Heart right ventricle (tissue), 16 donors: Measurements from ENCODE around the gene ETV2. TPM values are rescaled to one million over a fixed set of nuclear protein-coding genes. Genes with fewer than 3 reads are reported as not detected.

Source experiments
- ATAC-seq, 8 donors: fragments of 200-7000 bp; cut with Tn5 transposase; one replicate each; pipeline ENCODE4 v1.9.1; 2020; ENCODE audit warnings: mild to moderate bottlenecking in 8 of 8, moderate library complexity in 8 of 8, moderate number of reproducible peaks in 1 of 8
- DNase-seq, 2 donors: peaks; one replicate each; pipeline ENCODE4 v3.0.0-alpha.2; 2020
- H3K27ac ChIP-seq, 10 donors: fragments of 200-600 bp; sonication (generic) in 2 of 10; one replicate each; pipeline versions ENCODE4 v1.5.0 to v1.8.0; 2020 to 2022; ENCODE audit warnings: mild to moderate bottlenecking in 3 of 10
- H3K27me3 ChIP-seq, 7 donors: fragments of 200-600 bp; one replicate each; pipeline ENCODE4 v1.8.0; 2021 to 2022; ENCODE audit warnings: mild to moderate bottlenecking in 2 of 7
- H3K36me3 ChIP-seq, 9 donors: fragments of 200-600 bp; sonication (generic) in 1 of 9; one replicate each; pipeline versions ENCODE4 v1.5.0 to v1.8.0; 2020 to 2022; ENCODE audit warnings: mild to moderate bottlenecking in 2 of 9
- H3K4me1 ChIP-seq, 9 donors: fragments of 200-600 bp; sonication (generic) in 1 of 9; one replicate each; pipeline versions ENCODE4 v1.5.0 to v1.8.0; 2020 to 2022; ENCODE audit warnings: mild to moderate bottlenecking in 4 of 9
- H3K4me3 ChIP-seq, 10 donors: fragments of 200-600 bp; sonication (generic) in 2 of 10; one replicate each; pipeline versions ENCODE4 v1.5.0 to v1.8.0; 2020 to 2022; ENCODE audit warnings: mild to moderate bottlenecking in 7 of 10, moderate library complexity in 2 of 10
- H3K9me3 ChIP-seq, 11 donors: fragments of 200-600 bp in 10 of 11; sonication (generic) in 2 of 11; one replicate each; pipeline versions ENCODE4 v1.5.0 to v1.8.0; 2013 to 2022; ENCODE audit warnings: mild to moderate bottlenecking in 2 of 11, control low read depth in 1 of 11, moderate library complexity in 1 of 11
- CTCF ChIP-seq, 9 donors: fragments of 200-600 bp; sonication (generic) in 2 of 9; IDR thresholded peaks; one replicate each; pipeline versions ENCODE4 v1.5.0 to v1.8.0; 2021 to 2022; ENCODE audit warnings: antibody characterized with exemption in 9 of 9, mild to moderate bottlenecking in 5 of 9, moderate library complexity in 1 of 9
- WGBS, 2 donors: extraction: QIAGEN DNeasy Blood & Tissue Kit; methylation state at CpG; one replicate each; pipeline ENCODE4 v1.1.7; 2013; ENCODE audit warnings: inconsistent platforms in 1 of 2; 5-methylcytosine and 5-hydroxymethylcytosine counted together
- intact Hi-C, 10 donors: fragments of 100-400 bp; cut with DNase I; formaldehyde crosslinking; loops; one replicate each; pipeline versions ENCODE4 v1.11.1 to v1.14.2; 2022
- polyA plus RNA-seq, 2 donors: library from polyadenylated mRNA; stranded (reverse); fragments of 200-250 nt; gene quantifications; one replicate each; pipeline ENCODE4 v1.2.3, GENCODE V29; 2013
- total RNA-seq, 10 donors: library from RNA; stranded (reverse); fragmentation: NEBNext Ultra II Directional in 3 of 10; extraction: Animal tissue kit (Norgen Biotek cat#: 25700) in 3 of 10; gene quantifications; one replicate each; pipeline versions ENCODE4 v1.2.1 to v1.2.4, GENCODE V29; 2021 to 2023
- donor health status: Arrhythmogenic right ventricular cardiomyopathy.
- donor health status: ischemic (EF 13 %, LVEDD 7.1; RV severe dilation, severe dysfunction).
- donor health status: healthy with polysubstance abuse.
- donor health status: DM: no; HTN: yes; CAD: no.
- donor health status: DM: no; HTN: no; CAD: no.
- donor health status: ischemic (EF 25% LVEDD 6.9; RV normal size, moderate dysfunction).
- donor health status: ischemic (EF 25% LVEDD 5.7; RV mildly dilated, moderate dysfunction).
- donor health status: healthy.
- donor health status: DM: yes; HTN: yes; CAD: no.
- donor health status: Ischemic cardiomyopathy.
- donor health status: ischemic (EF 35%, LVEDD 5.7; RV mildly dilated, moderate dysfunction).
- donor health status: nonischemic (EF 11% LVEDD 7.7; RV severe dilation, severe dysfunction).
- donor health status: DM: yes; HTN: yes; CAD: no.
- donor health status: PGD.
- donor health status: ischemic (EF 29% LVEDD 5.4; RV normal size, mild dysfunction).
- donor health status: nonischemic (EF 23%, LVEDD 6.1; RV moderate dilation, normal function).

ETV2 gene
- total and polyA plus RNA-seq, 12 donors: 0.26 to 1.5 (median 0.41) TPM; not detected in 6

GRCh38 chr19:35669974-35670373, 28.4 kb downstream of the ETV2 start:
- H3K27me3 ChIP-seq: peaks cover 0 to 44% (median 36%) of the 10 kb centered on the region in 7 donors
- no peak overlapping the region for H3K4me3 ChIP-seq
- DNase-seq: no peak
- no peak overlapping the region for H3K27ac ChIP-seq
- ATAC-seq: no peak
- no peak for TF ChIP-seq CTCF (IDR thresholded peaks at IDR 0.05)
- intact Hi-C loops: no loop called here
- H3K36me3 ChIP-seq: peaks cover 0 to 11% (median 0%) of the 10 kb centered on the region in 9 donors
- 62 to 66% methylated on average over 4 of the region's 4 CpGs for WGBS, 2 donors
- H3K9me3 ChIP-seq: no peaks in the 10 kb centered on the region
- peaks cover 0 to 9% (median 0%) of the 10 kb centered on the region in 9 donors for H3K4me1 ChIP-seq

GRCh38 chr19:35670686-35671085, 29.1 kb downstream of the ETV2 start:
- ATAC-seq (no peak), DNase-seq (no peak)
- intact Hi-C loops: no loop called here
- peaks cover 0 to 4% (median 0%) of the 10 kb centered on the region in 9 donors for H3K36me3 ChIP-seq
- no peak overlapping the region for H3K27ac ChIP-seq
- TF ChIP-seq CTCF (IDR thresholded peaks at IDR 0.05): no peak
- H3K4me3 ChIP-seq: no peak overlapping the region
- H3K27me3 ChIP-seq: peaks cover 0 to 51% (median 38%) of the 10 kb centered on the region in 7 donors
- H3K9me3 ChIP-seq: no peaks in the 10 kb centered on the region
- WGBS, 2 donors: 85 to 90% methylated on average over 1 of the region's 1 CpG
- peaks cover 0 to 9% (median 0%) of the 10 kb centered on the region in 9 donors for H3K4me1 ChIP-seq

GRCh38 chr19:35671818-35672217, 30.3 kb downstream of the ETV2 start:
- intact Hi-C loops: no loop called here
- Histone ChIP-seq H3K36me3 (no peaks in the 10 kb centered on the region), H3K27me3 (peaks cover 0 to 57% (median 45%) of the 10 kb centered on the region in 7 donors)

DNA sequence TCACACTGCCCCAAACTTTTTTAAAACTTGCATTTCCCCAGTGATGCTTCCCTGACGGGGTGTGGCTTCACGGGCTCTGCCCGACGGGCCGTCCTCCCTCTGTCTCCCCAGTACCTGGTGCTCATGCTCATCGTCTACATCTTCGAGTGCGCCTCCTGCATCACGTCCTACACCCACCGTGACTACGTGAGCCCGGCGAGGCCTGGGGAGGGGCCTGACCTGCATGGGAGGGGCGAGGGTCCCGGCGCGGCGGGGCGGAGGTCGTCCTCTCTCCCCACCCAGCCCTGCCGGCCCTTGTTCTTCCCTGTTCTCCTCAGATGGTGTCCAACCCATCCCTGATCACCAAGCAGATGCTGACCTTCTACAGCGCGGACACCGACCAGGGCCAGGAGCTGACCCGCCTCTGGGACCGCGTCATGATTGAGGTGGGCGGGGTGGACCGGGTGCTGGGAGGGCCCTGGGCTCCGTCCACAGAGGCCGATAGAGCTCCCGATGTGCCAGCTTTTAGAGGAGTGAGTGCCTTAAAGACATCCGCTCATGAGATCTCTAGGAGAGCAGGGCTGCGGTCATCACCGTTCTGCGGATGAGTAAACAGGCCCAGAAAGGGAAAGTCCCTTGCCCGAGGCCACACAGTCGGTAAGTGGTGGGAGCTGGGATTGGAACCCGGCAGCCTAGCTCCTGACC, 31.7 kb downstream of the ETV2 start:
- peaks cover 0 to 62% (median 55%) of the 10 kb centered on the region in 7 donors for H3K27me3 ChIP-seq
- peak in 4 of 8 donors; percentile 38 to 76 (median 64) for ATAC-seq
- no peak for TF ChIP-seq CTCF (IDR thresholded peaks at IDR 0.05)
- no peaks in the 10 kb centered on the region for H3K36me3 ChIP-seq
- H3K4me3 ChIP-seq: peak overlapping the region in 8 of 10 donors; percentile 18 to 46 (median 34)
- H3K9me3 ChIP-seq: no peaks in the 10 kb centered on the region
- WGBS, 2 donors: 7 to 10% methylated on average over 39 of the region's 39 CpGs
- intact Hi-C loops: no loop called here
- DNase-seq: peak in 1 of 2 donors; percentile 20
- no peak overlapping the region for H3K27ac ChIP-seq
- H3K4me1 ChIP-seq: peaks cover 0 to 9% (median 0%) of the 10 kb centered on the region in 9 donors

More at GRCh38 chr19:35671818-35672217, 30.3 kb downstream of the ETV2 start:
- Histone ChIP-seq H3K9me3 (no peaks in the 10 kb centered on the region), H3K27ac (no peak overlapping the region), H3K4me3 (no peak overlapping the region), H3K4me1 (peaks cover 0 to 9% (median 0%) of the 10 kb centered on the region in 9 donors)
- WGBS, 2 donors: 43 to 46% methylated on average over 3 of the region's 3 CpGs
- DNase-seq (no peak), ATAC-seq (no peak)
- no peak for TF ChIP-seq CTCF (IDR thresholded peaks at IDR 0.05)
